Mesenteric fat pad (tissue), 1 donor: Measurements from ENCODE around the gene ZACN. TPM values are rescaled to one million over a fixed set of nuclear protein-coding genes. Genes with fewer than 3 reads are reported as not detected.
A peak's percentile ranks its signal among the peaks of the same experiment; 100 is the strongest.
"Not testable (repeated sequence)": the region's sequence is repeated elsewhere in the genome, so short reads cannot be mapped to it uniquely, and the experiment has no call there.

Source experiments
- DNase-seq: peaks from one replicate; pipeline ENCODE4 v3.0.0-alpha.2; 2020; ENCODE audit warnings: low spot score
- total RNA-seq: library from RNA; stranded (reverse); fragmentation: NEBNext Ultra II Directional; extraction: Animal tissue kit (Norgen Biotek cat#: 25700); gene quantifications from one replicate; pipeline ENCODE4 v1.2.1, GENCODE V29; 2021
- donor health status: DM: yes; HTN: yes; CAD: no.

ZACN gene
- total RNA-seq, 1 donor from 2014 or later: not detected

- DNase-seq: no peak
Observed at GRCh38 chr17:76053246-76054111, 25.5 kb upstream of the ZACN start.

GRCh38 chr17:76054112-76054476, 24.9 kb upstream of the ZACN start:
- no peak for DNase-seq

DNA sequence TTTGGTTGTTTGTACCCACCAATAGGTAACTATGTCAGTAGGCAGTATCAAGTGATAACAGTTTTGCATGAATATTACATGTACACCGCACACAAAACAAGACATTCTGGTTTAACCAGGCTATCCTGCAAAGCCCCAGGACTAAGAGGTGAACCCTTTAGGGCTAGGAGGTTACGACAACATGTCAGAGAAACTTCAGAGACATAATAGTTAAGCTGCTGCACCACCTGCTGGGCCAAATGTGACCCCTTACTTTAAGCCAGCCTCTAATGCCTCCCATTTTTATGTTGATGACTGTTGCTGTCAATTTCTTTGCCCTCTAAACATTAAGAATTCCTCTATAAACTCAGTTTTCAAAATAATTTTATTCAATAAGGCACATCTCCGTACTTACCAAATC, 22.1 kb upstream of the ZACN start:
- DNase-seq: no peak

DNA sequence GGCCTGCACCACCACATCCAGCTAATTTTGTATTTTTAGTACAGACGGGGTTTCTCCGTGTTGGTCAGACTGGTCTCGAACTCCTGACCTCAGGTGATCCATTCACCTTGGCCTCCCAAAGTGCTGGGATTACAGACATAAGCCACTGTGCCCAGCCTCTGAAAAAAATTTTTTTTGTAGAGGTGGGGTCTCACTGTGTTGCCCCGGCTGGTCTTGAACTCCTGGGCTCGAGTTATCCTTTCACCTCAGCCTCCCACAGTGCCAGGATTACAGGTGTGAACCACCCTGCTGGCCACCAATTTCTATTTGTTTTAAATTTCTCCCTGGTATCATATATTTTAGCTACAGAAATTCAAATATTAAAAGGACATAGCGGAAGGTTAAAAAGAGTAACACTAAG, 20.7 kb upstream of the ZACN start:
- not testable (repeated sequence) for DNase-seq

- DNase-seq: no peak
Observed at GRCh38 chr17:76063875-76064546, 15.0 kb upstream of the ZACN start.

- DNase-seq: no peak
Observed at GRCh38 chr17:76065775-76066174, 13.2 kb upstream of the ZACN start.

DNA sequence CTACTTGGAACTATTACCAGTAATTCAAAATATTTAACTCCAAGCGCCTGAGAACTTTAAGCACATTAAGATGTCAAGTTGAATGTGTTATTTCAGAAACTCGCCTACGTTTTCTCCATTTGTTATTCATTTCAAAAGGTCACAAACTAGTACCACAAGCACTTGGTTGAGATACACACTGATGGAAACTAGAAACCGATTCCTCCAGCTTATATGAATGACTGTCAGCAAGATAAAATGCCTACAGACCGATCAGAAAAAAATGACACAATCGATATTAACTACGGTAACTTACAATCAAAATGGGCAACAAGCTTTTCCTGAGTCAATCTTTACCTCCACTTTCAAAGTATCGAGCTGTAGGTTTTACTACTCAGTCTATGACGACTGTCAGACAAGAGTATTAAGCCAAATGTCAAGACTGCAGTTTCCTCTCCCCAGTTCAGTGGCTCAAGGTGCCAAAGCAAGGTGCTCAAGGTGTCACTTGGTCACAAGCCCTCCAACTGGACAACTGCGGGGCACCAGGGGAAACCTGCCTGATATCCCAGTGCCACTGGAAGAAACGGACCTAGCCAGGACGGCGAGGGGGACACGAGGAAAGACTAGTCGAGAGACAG, 7.3 kb upstream of the ZACN start:
- no peak for DNase-seq

GRCh38 chr17:76072148-76072858, 6.7 kb upstream of the ZACN start, which contains the start of gene SRP68:
SRP68 (minus strand) TSS chr17:76072517; CDS start chr17:76072491, 26 bp downstream.
- DNase-seq: peak; percentile 97

- DNase-seq: no peak
Observed at GRCh38 chr17:76074390-76075363, 4.3 kb upstream of the ZACN start, which contains the start of gene GALR2. GALR2 (plus strand) TSS chr17:76074781; CDS start chr17:76074884, 103 bp downstream.

DNA sequence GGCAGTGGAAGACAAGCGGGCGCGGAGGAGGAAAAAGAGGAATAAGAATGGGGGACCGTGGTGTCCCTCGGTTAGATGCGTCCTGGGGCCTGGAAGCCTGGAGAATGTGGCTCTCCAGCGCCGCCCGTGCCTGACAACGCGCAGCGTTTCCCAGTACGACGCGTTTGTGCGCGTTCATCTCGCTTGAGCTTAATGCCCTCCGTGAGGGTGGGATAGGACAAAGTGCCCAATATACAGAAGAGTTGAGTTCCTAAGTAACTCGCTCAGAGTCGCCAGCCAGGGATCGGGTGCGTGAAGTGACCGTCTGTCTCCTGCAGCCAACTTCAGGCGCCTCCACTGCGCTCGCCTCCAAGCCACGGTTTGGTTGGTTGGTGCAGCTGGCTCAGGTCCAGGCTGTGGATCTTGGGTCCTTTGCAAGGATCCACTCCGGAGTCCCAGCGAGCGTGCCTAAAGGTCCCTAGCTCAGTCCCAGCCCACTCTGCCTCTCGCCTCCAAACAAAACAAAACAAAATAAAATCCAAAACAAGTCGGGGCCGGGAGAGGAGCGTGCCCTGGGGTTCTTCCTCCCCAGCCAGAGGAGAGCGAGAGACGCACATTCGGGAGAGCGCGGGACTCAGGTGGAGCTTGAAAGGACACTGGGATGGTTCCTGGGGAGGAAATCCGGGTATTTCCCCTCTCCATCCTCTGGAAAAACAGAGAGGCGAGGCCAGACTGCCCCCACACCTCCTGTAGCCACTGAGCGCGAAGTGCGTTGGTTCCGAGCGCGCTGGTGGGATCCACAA, 3.4 kb upstream of the ZACN start:
- peak; percentile 87 for DNase-seq

GRCh38 chr17:76076146-76076764, 2.7 kb upstream of the ZACN start:
- peak; percentile 86 for DNase-seq

GRCh38 chr17:76076765-76077583, 2.0 kb upstream of the ZACN start:
- no peak for DNase-seq

DNA sequence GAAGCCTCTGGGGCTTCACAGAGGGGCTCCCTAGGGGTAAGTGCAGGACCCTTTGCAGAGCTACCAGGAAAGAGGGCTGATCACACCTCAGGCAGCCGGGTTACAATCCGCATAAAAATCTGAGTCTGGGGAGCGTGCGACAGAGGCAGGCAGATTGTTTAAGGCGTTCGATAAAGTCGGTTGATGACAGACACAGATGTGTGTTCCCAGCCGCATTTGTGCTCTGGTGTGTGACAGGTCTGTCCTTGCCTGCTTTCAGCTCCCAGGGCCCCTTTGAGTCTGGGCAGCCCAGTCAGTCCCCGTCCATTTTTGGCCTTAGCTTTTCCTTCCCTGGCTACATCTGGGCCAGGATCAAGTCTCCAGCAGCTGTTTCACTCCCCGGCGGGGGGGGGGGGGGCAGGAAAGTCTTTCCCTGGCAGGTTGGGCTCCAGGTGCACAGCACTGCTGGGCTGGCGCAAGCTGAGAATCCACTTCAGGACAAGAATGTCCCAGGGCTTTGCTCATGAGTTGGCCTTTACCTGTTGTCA, 1.3 kb upstream of the ZACN start:
- DNase-seq: peak; percentile 41

GRCh38 chr17:76078370-76078769, 612 bp upstream of the ZACN start:
- DNase-seq: peak; percentile 78

DNA sequence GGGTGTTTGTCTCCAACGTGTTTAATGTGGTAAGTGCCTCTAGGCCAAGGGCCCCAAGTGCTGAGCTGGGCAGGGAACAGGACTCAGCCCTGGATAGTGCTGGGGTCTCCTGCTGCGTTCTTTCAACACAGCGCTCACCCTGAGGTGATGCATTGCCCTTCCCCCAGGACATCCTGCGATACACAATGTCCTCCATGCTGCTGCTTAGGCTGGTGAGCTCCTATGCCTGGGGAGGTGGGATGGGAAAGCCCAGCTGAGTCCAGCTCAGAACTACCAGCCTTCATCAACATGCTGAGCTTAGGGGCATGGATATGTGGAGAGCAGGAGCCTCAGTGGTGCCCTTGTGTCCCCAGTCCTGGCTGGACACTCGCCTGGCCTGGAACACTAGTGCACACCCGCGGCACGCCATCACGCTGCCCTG, 563 bp downstream of the ZACN start:
- no peak for DNase-seq

- DNase-seq: no peak
Observed at GRCh38 chr17:76079956-76080767, 1.2 kb downstream of the ZACN start.

GRCh38 chr17:76080768-76081287, 1.8 kb downstream of the ZACN start:
- no peak for DNase-seq
